Stimulated activated naive CD8-positive, alpha-beta T cell treated with anti-CD3 and anti-CD28 coated beads, Interleukin-15, Interleukin-2, amounts not matched to agents 100 U/mL and 50 U/mL, for 24 hours (primary cell): ENCODE data around the gene GRID2.
A peak's percentile ranks its signal among the peaks of the same experiment; 100 is the strongest.
"Not testable (repeated sequence)": the region's sequence is repeated elsewhere in the genome, so short reads cannot be mapped to it uniquely, and the experiment has no call there.

ENCODE experiments used
- ATAC-seq: fragments of 150-1000 bp; cut with Tn5 transposase; one replicate; pipeline ENCODE4 v1.10.0; 2021
- DNase-seq: peaks from one replicate; pipeline ENCODE4 v3.0.0; 2021

The GRID2 gene

GRCh38 chr4:92303621-92304027 lies at the start of gene GRID2:
TSS of gene GRID2 (plus strand) at chr4:92303966.
- DNase-seq: no peak
- no peak for ATAC-seq

- no peak for DNase-seq
- no peak for ATAC-seq
These were observed 49.6 kb upstream of the GRID2 start for GRCh38 chr4:92253986-92254671.

- no peak for ATAC-seq
- no peak for DNase-seq
These were observed 48.9 kb upstream of the GRID2 start for GRCh38 chr4:92254767-92255442.

- no peak for DNase-seq
- no peak for ATAC-seq
These were observed 47.9 kb upstream of the GRID2 start for GRCh38 chr4:92255920-92256244.

GRCh38 chr4:92257931-92258857 lies 45.6 kb upstream of the GRID2 start:
- ATAC-seq (no peak), DNase-seq (no peak)

DNA sequence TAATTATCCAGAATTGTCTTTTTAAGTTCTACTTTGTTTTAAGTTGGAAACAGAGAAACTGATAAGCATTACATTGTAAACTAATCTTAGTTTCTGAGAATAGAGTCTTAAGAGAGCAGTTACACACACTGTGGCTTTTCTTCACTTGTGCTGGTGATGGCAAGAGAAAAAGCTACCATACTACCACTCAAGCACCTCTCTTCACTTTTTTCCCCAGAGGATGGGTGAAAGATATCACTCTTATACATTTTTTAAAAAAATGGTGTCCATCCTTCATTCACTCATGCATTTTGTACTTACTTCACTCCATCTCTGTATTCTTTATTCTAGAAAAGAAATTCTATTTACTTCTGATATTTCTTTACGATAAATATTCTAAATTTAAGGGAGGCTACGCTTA lies 42.5 kb upstream of the GRID2 start:
- DNase-seq (no peak), ATAC-seq (no peak)

DNA sequence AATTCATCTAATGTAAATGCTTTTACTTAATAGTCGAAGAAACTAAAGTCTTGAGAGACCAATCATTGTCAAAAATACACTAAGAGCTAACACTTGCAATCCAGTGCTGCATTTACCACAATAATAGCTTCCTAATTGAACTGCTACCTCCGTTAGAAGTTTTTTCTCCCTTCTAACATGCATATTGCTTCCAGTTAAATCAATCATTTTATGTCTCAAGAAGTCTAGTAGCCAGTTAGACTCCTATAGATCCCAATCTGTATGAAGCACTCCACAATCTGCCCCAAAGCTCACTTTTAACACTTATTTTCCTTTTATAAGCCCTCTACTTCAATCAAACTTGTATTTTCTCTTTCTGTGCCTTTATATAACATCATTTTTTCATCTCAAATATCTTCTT lies 41.4 kb upstream of the GRID2 start:
- DNase-seq: no peak
- ATAC-seq: no peak

DNA sequence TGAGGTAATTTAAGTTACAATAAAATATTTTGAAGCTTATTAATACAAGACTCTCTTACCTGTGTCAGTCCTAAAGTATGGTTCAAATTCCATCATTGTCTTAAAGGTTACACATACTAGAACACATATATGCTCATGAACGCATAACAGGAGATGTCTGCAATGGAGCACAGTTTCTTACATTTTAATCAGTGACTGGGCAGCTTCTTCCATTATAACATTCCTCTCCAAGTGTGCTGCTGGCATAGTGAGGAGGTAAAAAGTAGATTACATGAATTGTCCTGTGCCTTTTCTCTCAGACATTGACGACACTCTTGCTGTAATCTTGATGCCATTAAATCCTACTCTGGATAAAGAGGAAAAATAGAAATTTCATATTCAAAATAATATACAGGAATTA lies 40.8 kb upstream of the GRID2 start:
- ATAC-seq (no peak), DNase-seq (no peak)

- ATAC-seq: no peak
- no peak for DNase-seq
These were observed 40.2 kb upstream of the GRID2 start for GRCh38 chr4:92263575-92263974.

DNA sequence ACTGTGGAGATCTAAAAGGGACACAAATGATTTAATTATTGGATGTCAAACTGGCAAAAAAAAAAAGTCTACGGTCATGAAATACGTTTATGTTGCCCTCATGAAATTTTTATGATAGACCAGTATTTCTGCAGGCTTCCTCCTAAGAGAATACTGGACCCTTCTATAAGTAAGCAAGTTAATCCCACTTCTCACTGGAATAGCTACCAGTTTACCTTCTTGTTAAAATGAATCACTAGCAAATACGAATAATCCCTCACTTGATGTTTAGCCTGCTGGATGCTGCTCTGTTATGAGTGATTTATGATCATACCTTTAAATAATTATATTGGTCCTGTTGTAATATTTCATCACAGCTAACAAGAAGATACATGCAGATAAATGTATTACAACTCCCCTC lies 39.6 kb upstream of the GRID2 start:
- ATAC-seq (no peak), DNase-seq (no peak)

DNA sequence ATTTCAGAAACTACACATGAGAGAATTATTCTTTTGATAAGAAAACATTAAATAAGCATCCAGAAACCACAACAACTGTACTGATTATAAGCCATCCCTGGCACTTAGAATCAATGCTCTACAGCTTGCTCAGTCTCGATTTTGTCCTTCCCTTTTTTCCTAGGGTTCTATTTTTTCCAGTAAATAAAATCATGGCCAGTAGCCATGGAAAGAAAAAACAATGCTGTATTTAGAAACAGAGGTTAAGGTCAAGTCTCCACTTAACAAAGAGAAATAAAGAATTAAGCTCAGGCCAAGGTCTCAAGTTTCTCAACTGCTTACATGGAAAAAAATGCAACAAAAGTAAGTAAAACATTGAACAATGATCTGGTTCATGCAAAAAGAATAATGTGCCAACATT lies 38.7 kb upstream of the GRID2 start:
- DNase-seq: no peak
- no peak for ATAC-seq

DNA sequence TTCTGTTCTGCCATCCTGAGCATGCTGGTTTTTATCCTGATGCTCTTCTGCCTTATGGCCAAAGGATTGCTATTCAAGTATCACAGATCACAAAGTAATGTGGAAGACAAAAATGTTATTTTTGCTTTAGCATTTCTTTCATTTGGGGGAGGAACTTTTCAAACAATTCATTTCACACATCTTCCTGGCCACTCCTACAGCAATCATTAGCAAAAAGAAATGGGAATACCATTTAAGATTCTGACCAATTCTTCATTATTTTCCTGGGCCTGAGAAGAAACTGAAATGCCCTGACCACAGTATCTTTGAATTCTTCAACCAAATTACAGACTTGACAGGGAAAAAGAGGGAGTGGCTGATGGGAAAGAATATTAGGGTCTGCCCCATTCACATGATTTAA lies 38.0 kb upstream of the GRID2 start:
- DNase-seq (no peak), ATAC-seq (no peak)

- no peak for ATAC-seq
- DNase-seq: no peak
These were observed 37.2 kb upstream of the GRID2 start for GRCh38 chr4:92266521-92266920.

DNA sequence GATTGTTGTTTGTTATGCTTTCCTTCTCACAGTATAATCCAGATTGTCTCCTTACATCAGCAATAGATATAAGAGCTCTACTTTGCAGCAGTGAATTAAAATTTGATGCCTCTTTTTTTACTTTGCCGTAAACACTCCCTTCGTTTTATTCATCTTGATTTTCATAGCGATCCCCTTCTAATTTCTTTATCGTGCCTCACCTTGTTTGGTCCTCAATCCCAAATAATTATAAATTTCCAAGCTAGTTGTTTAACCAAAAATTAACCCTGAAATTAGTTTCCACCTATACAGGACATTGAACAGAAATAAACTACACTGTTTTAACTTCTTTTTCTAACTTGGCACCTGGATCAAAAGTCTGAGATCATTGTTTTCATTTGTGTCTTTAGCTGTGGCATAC lies 35.1 kb upstream of the GRID2 start:
- ATAC-seq: no peak
- no peak for DNase-seq

DNA sequence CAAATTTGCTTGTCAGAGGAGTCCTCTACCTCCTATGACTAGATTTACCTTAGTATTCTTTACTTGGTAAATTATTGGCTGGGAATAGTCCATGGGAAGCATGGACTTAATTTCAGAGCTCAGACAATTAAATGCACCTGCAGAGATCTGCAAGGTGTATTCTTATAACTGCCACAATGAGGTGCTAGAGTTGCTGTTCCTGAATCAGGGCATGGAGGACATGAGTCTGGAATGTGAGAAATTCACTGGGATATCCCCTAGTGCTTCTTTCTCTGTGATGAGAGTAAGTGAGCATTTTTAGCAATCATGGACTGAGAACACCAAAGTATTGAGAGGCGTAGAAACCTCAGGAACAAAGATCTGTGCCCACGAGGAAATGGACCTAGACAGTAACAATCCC lies 32.9 kb upstream of the GRID2 start:
- no peak for DNase-seq
- no peak for ATAC-seq

DNA sequence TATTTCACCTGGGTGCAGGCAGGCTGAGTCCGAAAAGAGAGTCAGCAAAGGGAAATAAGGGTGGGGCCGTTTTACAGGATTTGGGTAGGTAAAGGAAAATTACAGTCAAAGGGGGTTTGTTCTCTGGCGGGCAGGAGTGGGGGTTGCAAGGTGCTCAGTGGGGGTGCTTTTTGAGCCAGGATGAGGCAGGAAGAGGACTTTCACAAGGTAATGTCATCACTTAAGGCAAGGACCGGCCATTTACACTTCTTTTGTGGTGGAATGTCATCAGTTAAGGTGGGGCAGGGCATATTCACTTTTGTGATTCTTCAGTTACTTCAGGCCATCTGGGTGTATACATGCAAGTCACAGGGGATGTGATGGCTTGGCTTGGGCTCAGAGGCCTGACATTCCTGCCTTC lies 32.2 kb upstream of the GRID2 start:
- ATAC-seq, DNase-seq: not testable (repeated sequence)

- not testable (repeated sequence) for ATAC-seq
These were observed 26.5 kb upstream of the GRID2 start for GRCh38 chr4:92277057-92277881.

DNA sequence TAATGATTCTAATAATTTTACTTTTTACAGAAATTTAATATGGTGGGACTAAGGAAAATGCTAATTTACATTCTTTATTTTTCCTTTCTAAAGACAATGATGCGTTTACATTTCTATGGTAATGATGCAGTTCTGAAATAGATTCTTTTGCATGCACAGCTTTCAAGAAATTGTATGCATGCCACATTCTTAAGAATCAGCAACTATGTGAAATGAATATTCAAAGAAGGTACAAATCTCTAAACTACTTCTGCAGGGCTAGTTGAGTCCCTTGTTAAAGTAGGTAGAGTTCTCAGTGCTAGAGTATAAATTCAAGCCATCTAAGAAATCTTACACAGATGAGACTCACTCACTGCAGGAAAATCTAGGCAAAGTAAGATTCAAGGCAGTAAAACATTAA lies 24.5 kb upstream of the GRID2 start:
- DNase-seq (no peak), ATAC-seq (no peak)

More at GRCh38 chr4:92277057-92277881, 26.5 kb upstream of the GRID2 start:
- DNase-seq: not testable (repeated sequence)

DNA sequence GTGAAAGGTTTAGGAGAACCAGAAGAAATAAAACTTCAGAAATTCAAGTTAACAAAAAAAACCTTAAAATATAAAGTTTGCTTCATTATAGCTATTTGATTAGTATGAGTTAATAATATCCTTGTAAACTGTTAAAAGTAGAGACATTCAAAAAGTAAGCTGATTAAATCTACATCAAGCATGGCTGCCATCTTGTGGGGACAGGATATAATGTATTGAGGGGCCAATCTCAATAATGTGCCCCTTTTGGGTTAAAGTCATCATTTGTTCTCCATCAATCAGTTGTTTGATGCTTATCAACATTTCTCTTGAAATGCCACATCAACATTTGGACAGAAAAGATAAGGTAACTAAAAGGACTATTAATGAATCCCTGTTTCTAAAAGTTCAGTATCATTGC lies 4.6 kb upstream of the GRID2 start:
- DNase-seq (no peak), ATAC-seq (no peak)

GRCh38 chr4:92304121-92304520 lies 355 bp downstream of the GRID2 start:
- DNase-seq: no peak
- no peak for ATAC-seq

DNA sequence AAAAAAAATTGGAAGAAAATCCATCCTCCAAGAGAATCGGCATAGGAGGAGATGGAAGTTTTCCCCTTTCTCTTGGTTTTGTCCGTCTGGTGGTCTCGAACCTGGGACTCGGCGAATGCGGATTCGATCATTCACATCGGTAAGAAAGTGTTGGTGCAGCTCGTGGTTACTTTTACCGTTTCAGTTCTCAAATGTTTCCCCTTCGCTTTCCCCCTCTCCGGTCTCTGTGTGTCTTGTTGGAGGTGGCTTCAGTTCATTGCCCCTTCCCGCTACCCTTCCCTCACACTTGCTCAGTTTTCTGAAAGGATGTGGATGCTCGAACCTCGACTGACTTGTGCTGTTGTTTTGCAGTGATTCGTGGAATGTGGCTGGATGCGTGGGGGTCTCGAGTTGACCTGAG lies 840 bp downstream of the GRID2 start:
- ATAC-seq (no peak), DNase-seq (no peak)

DNA sequence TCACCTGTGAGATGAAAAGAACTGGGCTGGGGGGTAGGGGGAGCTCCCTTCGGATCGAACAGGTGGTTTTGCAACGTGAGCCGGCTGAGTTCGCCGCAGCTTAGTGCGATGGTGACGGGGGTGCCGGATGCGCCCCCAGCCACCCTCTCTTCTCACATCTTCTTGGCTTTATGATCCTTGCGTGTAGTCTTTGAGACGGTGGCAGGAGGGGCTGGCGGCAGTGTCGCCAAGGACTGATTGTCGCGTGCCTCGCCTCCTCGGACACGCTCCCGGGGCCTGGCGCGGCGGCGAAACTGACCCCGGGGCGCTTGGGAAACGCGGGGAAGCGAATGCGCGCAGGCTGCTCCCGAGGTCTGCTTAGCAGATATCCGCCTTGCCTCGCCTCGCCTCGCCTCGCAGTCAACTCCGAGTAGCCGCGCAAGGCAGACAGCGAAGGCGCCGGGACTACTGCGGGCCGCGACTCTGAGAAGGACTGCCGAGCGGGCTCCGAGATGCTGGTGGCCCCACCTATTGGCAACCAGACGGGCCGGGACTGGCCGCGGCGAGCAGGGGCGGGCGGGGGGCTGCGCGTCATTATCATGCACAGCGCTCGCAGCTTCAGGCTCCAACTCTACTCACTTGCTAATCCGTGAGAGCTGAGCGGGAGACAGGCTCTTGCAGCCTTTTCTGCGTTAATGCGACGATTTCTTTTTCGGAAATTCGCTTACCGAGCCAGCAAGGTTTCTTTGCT lies 1.5 kb downstream of the GRID2 start:
- no peak for DNase-seq
- ATAC-seq: peak; percentile 14
